PC-3 (cell line): ENCODE data around the gene PEX11B. TPM values are rescaled to one million over a fixed set of nuclear protein-coding genes. Genes with fewer than 3 reads are reported as not detected.

Source experiments
- ATAC-seq: fragments of 200-7000 bp; cut with Tn5 transposase; 2 replicates; pipeline ENCODE4 v1.9.1; 2020; ENCODE audit warnings: mild to moderate bottlenecking, moderate library complexity
- BruUV-seq: library from RNA; stranded (reverse); fragments of 400-500 nt; replicated peaks from 2 replicates; lab custom pipeline; 2021; lab: Mats Ljungman, UMichigan
- CTCF ChIA-PET: fragments of 300-600 bp; sonication (Branson Sonifier 250); formaldehyde crosslinking; loops from one replicate; lab custom pipeline; 2022; ENCODE audit warnings: antibody characterized with exemption; lab: Charles Lee
- POLR2A ChIA-PET: fragments of 300-600 bp; sonication (Branson Sonifier 250); formaldehyde crosslinking; loops from one replicate; lab custom pipeline; 2022; ENCODE audit warnings: antibody characterized with exemption; ENCODE audit not compliant: unreplicated experiment; lab: Charles Lee
- DNase-seq: peaks from one replicate; pipeline ENCODE4 v3.0.0-alpha.2; 2015
- H2AFZ ChIP-seq: fragments of 300-600 bp; sonication (generic); 2 replicates; pipeline ENCODE4 v1.6.0; 2016; ENCODE audit warnings: antibody characterized with exemption, low read length
- H3F3A ChIP-seq: fragments of 300-600 bp; sonication (generic); one replicate; pipeline ENCODE4 v1.6.0; 2017; ENCODE audit warnings: antibody characterized with exemption, low read length, control low read depth, mild to moderate bottlenecking; ENCODE audit not compliant: unreplicated experiment
- H3K27ac ChIP-seq: fragments of 300-600 bp; sonication (generic); 2 replicates; pipeline ENCODE4 v1.5.1; 2016; ENCODE audit warnings: mild to moderate bottlenecking, low read length
- H3K27me3 ChIP-seq: fragments of 300-600 bp; sonication (generic); 2 replicates; pipeline ENCODE4 v1.6.1; 2016; ENCODE audit warnings: low read length, mixed read lengths
- H3K36me3 ChIP-seq: fragments of 300-600 bp; sonication (generic); 2 replicates; pipeline ENCODE4 v1.6.1; 2016; ENCODE audit warnings: low read depth, mixed run types, low read length, mixed read lengths
- H3K4me1 ChIP-seq: fragments of 300-600 bp; sonication (generic); 2 replicates; pipeline ENCODE4 v1.5.1; 2016; ENCODE audit warnings: low read length; ENCODE audit not compliant: insufficient read depth
- H3K4me2 ChIP-seq: fragments of 300-600 bp; sonication (generic); 2 replicates; pipeline ENCODE4 v1.6.0; 2016; ENCODE audit warnings: low read length
- H3K4me3 ChIP-seq: fragments of 300-600 bp; sonication (generic); 2 replicates; pipeline ENCODE4 v1.5.1; 2016; ENCODE audit warnings: mild to moderate bottlenecking, low read length, mixed read lengths
- H3K79me2 ChIP-seq: fragments of 300-600 bp; sonication (generic); 2 replicates; pipeline ENCODE4 v1.6.1; 2017; ENCODE audit warnings: low read length, mixed read lengths
- H3K9ac ChIP-seq: fragments of 300-600 bp; sonication (generic); 2 replicates; pipeline ENCODE4 v1.6.0; 2016; ENCODE audit warnings: mild to moderate bottlenecking, low read length
- H3K9me2 ChIP-seq: fragments of 300-600 bp; sonication (generic); replicated peaks from 2 replicates; pipeline ENCODE4 v1.6.1; 2016; ENCODE audit warnings: mixed run types, low read length, mixed read lengths
- H3K9me3 ChIP-seq: fragments of 300-600 bp; sonication (generic); 2 replicates; pipeline ENCODE4 v1.6.1; 2016; ENCODE audit warnings: low read length, mixed read lengths
- H4K20me1 ChIP-seq: fragments of 300-600 bp; sonication (generic); 2 replicates; pipeline ENCODE4 v1.6.1; 2016; ENCODE audit warnings: low read length, mixed read lengths
- EZH2 ChIP-seq: fragments of 300-600 bp; sonication (generic); IDR thresholded peaks from one replicate; pipeline ENCODE4 v1.6.1; 2017; ENCODE audit warnings: antibody characterized with exemption, mild to moderate bottlenecking, low read length; ENCODE audit not compliant: unreplicated experiment
- EZH2phosphoT487 ChIP-seq: fragments of 300-600 bp; sonication (generic); IDR thresholded peaks from 2 replicates; pipeline ENCODE4 v1.6.1; 2018; ENCODE audit warnings: mild to moderate bottlenecking, antibody characterized with exemption, low read length, borderline replicate concordance
- intact Hi-C: fragments of 100-400 bp; cut with micrococcal nuclease; formaldehyde crosslinking; loops from 2 replicates; pipeline ENCODE4 v1.9.0; 2023
- total RNA-seq: library from RNA; depleted of rRNA; stranded (reverse); fragments of >200 nt; gene quantifications from 2 replicates; pipeline ENCODE4 v1.2.3, GENCODE V29; 2014
- TF ChIP-seq, protein P1 (sequence below): fragments of 300-600 bp; sonication (generic); conservative IDR thresholded peaks from 2 replicates; pipeline ENCODE4 v1.5.1; 2017; ENCODE audit warnings: antibody characterized with exemption, low read depth, mild to moderate bottlenecking, low read length

Gene PEX11B
- total RNA-seq, 1 experiment from 2014 or later, result 27.4 TPM

DNA sequence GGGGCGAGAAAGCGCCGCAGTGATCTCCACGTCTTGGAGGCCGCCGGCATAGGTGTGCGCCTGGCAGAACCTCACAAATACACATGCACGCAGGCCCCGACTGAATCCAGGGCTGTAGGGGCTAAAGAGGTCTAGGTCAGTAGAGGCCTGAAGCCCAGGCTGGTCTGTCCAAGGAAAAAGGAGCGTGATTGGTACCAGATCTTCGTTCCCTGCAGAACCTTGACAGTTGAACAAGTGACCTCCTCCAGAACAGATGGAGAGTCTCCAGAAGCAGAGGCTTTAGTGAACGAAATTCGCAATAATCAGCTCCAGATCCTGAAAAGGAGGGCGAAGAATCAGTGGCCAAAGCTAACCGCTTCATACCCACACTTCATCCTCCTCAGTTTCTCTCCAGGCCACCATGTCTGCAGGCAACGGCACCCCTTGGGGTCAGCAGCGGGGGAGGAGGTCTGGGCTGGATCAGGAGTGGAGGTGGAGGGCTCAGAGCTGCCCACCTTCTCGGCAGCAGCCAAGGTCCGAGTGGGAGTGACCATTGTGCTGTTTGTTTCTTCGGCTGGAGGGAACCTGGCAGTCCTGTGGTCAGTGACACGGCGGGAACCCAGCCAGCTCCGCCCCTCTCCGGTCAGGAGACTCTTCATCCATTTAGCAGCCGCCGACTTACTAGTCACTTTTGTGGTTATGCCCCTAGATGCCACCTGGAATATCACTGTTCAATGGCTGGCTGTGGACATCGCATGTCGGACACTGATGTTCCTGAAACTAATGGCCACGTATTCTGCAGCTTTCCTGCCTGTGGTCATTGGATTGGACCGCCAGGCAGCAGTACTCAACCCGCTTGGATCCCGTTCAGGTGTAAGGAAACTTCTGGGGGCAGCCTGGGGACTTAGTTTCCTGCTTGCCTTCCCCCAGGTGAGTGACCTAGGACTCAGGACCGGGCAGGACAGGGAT, 749 bp upstream of the PEX11B start:
- H3K36me3 ChIP-seq, result peaks cover 8% of the 10 kb centered on the region
- peaks cover 15% of the 10 kb centered on the region for H3K79me2 ChIP-seq
- TF ChIP-seq EZH2phosphoT487 (no peak), EZH2 (no peak)
- TF ChIP-seq, protein P1, sequence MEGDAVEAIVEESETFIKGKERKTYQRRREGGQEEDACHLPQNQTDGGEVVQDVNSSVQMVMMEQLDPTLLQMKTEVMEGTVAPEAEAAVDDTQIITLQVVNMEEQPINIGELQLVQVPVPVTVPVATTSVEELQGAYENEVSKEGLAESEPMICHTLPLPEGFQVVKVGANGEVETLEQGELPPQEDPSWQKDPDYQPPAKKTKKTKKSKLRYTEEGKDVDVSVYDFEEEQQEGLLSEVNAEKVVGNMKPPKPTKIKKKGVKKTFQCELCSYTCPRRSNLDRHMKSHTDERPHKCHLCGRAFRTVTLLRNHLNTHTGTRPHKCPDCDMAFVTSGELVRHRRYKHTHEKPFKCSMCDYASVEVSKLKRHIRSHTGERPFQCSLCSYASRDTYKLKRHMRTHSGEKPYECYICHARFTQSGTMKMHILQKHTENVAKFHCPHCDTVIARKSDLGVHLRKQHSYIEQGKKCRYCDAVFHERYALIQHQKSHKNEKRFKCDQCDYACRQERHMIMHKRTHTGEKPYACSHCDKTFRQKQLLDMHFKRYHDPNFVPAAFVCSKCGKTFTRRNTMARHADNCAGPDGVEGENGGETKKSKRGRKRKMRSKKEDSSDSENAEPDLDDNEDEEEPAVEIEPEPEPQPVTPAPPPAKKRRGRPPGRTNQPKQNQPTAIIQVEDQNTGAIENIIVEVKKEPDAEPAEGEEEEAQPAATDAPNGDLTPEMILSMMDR, result no peak
- no peaks in the 10 kb centered on the region for H3K9me3 ChIP-seq
- BruUV-seq, result TSS peak; percentile 73
- H3K27me3 ChIP-seq, result no peaks in the 10 kb centered on the region
- peak overlapping the region; percentile 77 for H2AFZ ChIP-seq
- CTCF ChIA-PET, result interaction anchor here (0.6 to 1.4 kb wide), 2 partner anchors 27 to 43 kb away, joined by 3 to 6 read pairs; no protein-coding TSS in a partner anchor
- no peaks in the 10 kb centered on the region for H4K20me1 ChIP-seq
- peak overlapping the region; percentile 72 for H3K27ac ChIP-seq
- intact Hi-C loops, result loop anchor here (1.0 to 5.0 kb wide), 4 partner anchors 8 to 60 kb away; partner anchors contain the start of genes LIX1L, PIAS3 and RBM8A
- H3K4me1 ChIP-seq, result peaks cover 24% of the 10 kb centered on the region
- ATAC-seq, result peak; percentile 82
- peak overlapping the region; percentile 81 for H3K9ac ChIP-seq
- DNase-seq, result peak; percentile 82
- POLR2A ChIA-PET, result interaction anchor here (0.5 to 1.0 kb wide), 6 partner anchors 27 to 90 kb away, joined by 3 to 7 read pairs (median 4); partner anchors contain the start of gene NUDT17
- H3K4me2 ChIP-seq, result peak overlapping the region; percentile 99
- peak overlapping the region; percentile 81 for H3K4me3 ChIP-seq
- peaks cover 18% of the 10 kb centered on the region for H3F3A ChIP-seq
- no peaks in the 10 kb centered on the region for H3K9me2 ChIP-seq

DNA sequence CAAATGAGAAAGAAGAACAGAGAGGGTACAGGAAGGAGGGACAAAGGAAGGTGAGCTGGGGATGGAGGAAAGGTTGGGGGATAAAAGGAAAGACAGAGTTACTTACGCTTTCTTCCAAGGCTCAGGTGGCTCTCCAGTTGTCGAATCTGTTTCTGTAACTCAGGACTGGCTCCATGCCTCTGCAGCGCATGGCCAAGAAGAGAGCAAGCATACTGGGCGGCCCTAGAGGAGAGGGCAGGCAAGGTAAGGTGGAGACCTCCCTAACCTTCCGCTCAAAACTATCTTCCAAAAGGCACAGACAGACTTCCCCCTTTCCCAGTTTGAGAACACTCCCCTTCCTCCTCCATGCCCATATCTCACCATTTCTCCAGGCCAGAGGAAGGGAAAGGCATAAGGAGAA, 922 bp downstream of the PEX11B start:
- Histone ChIP-seq H3K9ac (peak overlapping the region; percentile 81), H3K9me3 (no peaks in the 10 kb centered on the region), H3K4me3 (peak overlapping the region; percentile 81), H3K79me2 (peaks cover 15% of the 10 kb centered on the region), H4K20me1 (no peaks in the 10 kb centered on the region), H3K27me3 (no peaks in the 10 kb centered on the region), H3K4me2 (peak overlapping the region; percentile 99), H3K4me1 (peaks cover 24% of the 10 kb centered on the region), H3K36me3 (peaks cover 6% of the 10 kb centered on the region), H2AFZ (peak overlapping the region; percentile 77), H3K27ac (no peak overlapping the region), H3F3A (peaks cover 17% of the 10 kb centered on the region), H3K9me2 (no peaks in the 10 kb centered on the region)
- TF ChIP-seq EZH2phosphoT487 (no peak), EZH2 (no peak)
- TF ChIP-seq, protein P1, result no peak
- ChIA-PET CTCF (no interaction called here), POLR2A (no interaction called here)
- intact Hi-C loops, result loop anchor here (5.0 kb wide), 1 partner anchor 40 kb away; the partner anchor contains the start of gene LIX1L
- DNase-seq (no peak), ATAC-seq (no peak)
- BruUV-seq, result no TSS peak
